Dermis microvascular lymphatic vessel endothelial cell (primary cell): ENCODE results near the gene DLGAP1. TPM values are rescaled to one million over a fixed set of nuclear protein-coding genes. Genes with fewer than 3 reads are reported as not detected.
"Not testable (repeated sequence)": the region's sequence is repeated elsewhere in the genome, so short reads cannot be mapped to it uniquely, and the experiment has no call there.

Experiments used
- DNase-seq, 2 donors: peaks; one replicate each; pipeline versions ENCODE4 v3.0.0 to v3.0.0-alpha.2; 2010; ENCODE audit warnings: low read depth in 2 of 2
- total RNA-seq: library from RNA; depleted of rRNA; stranded (reverse); fragments of >200 nt; gene quantifications from 2 replicates; pipeline ENCODE4 v1.2.1, GENCODE V29; 2014

DLGAP1 gene
- total RNA-seq, 1 donor from 2014 or later, result 0.13 TPM

GRCh38 chr18:3699707-3700567 is 755.2 kb downstream of the DLGAP1 start:
- DNase-seq, result not testable (repeated sequence)

GRCh38 chr18:3694030-3694778 is 760.9 kb downstream of the DLGAP1 start:
- DNase-seq, result not testable (repeated sequence)

- no peak for DNase-seq
Observed at GRCh38 chr18:3693410-3693809, 761.7 kb downstream of the DLGAP1 start.

- no peak for DNase-seq
Observed at GRCh38 chr18:3692691-3693090, 762.4 kb downstream of the DLGAP1 start.

- DNase-seq, result no peak
Observed at GRCh38 chr18:3692113-3692621, 762.9 kb downstream of the DLGAP1 start.

GRCh38 chr18:3691705-3692104 is 763.4 kb downstream of the DLGAP1 start:
- no peak for DNase-seq

GRCh38 chr18:3690764-3691066 is 764.4 kb downstream of the DLGAP1 start:
- DNase-seq, result no peak

- no peak for DNase-seq
Observed at GRCh38 chr18:3689986-3690763, 764.9 kb downstream of the DLGAP1 start.

- no peak for DNase-seq
Observed at GRCh38 chr18:3689091-3689490, 766.0 kb downstream of the DLGAP1 start.

- no peak for DNase-seq
Observed at GRCh38 chr18:3688690-3689089, 766.4 kb downstream of the DLGAP1 start.

GRCh38 chr18:3683483-3683882 is 771.6 kb downstream of the DLGAP1 start:
- DNase-seq, result no peak

GRCh38 chr18:3682061-3682460 is 773.0 kb downstream of the DLGAP1 start:
- DNase-seq, result no peak

- no peak for DNase-seq
Observed at GRCh38 chr18:3679241-3679640, 775.9 kb downstream of the DLGAP1 start.

GRCh38 chr18:3675994-3676393 is 779.1 kb downstream of the DLGAP1 start:
- DNase-seq, result no peak

GRCh38 chr18:3675446-3675845 is 779.7 kb downstream of the DLGAP1 start:
- DNase-seq, result no peak

- DNase-seq, result no peak
Observed at GRCh38 chr18:3671176-3671575, 783.9 kb downstream of the DLGAP1 start.

GRCh38 chr18:3669376-3669775 is 785.7 kb downstream of the DLGAP1 start:
- DNase-seq, result no peak

GRCh38 chr18:3667255-3668137 is 787.6 kb downstream of the DLGAP1 start:
- no peak for DNase-seq

GRCh38 chr18:3666526-3667254 is 788.4 kb downstream of the DLGAP1 start:
- DNase-seq, result no peak
